HG03064 (cell line): Measurements from ENCODE around the gene AOAH.
"Not testable (repeated sequence)": the region's sequence is repeated elsewhere in the genome, so short reads cannot be mapped to it uniquely, and the experiment has no call there.

Source experiments
- ATAC-seq: cut with Tn5 transposase; IDR thresholded peaks from one replicate; pipeline ENCODE4 v1.9.1; 2021; ENCODE audit warnings: low read depth; ENCODE audit not compliant: unreplicated experiment

AOAH gene

GRCh38 chr7:36521133-36521532 is 203.2 kb downstream of the AOAH start:
- no peak for ATAC-seq

GRCh38 chr7:36515847-36516246 is 208.4 kb downstream of the AOAH start:
- ATAC-seq, result no peak

DNA sequence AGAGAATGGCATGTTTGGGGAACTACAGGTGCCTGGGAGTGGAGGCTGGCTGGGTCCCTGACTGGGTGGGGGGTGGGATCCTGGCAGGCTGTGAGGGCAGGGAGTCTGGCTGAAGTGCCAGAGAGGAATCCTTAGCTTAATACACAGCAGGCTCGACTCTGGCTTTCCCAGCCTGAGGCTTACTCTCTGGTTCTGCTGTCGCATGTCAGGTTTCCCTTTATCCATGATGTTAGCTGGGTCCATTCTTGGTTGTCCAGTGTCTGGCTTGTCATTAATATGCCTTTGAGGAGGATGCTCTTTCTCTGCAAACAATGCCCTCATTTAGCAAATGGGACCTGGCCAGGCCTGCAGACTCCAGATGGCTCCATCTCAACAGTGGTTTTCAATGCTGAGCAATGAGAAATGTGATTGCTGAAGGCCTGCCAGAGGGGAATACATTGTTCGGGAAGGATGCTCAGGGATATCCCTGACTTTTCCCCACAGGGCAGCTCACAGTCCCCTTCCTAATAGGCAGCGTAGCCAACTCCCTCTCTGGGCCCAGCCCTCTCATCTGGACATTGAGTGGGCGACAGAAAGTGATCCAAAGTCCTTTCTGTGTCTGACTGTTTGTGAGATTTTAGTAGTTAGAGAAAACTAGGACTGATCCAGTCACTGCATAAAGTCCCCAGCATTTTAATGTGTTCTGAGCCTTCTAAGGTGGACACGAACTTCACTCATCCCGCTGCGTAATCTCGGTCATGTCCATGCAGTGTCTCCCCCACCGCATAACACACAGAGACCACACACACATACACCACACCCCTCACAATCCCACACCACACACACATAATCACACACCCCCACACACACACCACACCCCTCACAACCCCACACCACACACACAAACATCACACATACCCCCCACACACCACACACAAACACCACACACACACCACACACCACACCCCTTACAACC is 209.7 kb downstream of the AOAH start:
- no peak for ATAC-seq

DNA sequence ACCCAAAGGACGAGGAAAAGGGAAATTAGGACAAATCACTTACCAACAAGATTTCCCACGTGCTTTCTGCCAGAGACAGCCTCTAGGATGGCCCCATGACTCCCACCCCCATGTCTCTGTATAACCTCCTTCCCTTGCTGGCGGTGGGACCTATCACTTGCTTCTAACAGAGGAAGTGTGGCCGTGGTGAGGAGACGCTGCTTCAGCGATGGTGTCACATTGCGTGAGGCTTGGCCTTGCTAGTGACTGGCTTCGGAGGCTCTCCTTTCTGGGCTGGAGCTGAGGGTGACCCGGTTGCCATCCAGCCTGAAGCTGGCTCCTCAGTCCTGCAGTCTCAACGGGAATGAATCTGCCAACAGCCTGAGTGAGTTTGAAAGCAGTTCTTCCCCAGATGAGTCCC is 210.9 kb downstream of the AOAH start:
- no peak for ATAC-seq

DNA sequence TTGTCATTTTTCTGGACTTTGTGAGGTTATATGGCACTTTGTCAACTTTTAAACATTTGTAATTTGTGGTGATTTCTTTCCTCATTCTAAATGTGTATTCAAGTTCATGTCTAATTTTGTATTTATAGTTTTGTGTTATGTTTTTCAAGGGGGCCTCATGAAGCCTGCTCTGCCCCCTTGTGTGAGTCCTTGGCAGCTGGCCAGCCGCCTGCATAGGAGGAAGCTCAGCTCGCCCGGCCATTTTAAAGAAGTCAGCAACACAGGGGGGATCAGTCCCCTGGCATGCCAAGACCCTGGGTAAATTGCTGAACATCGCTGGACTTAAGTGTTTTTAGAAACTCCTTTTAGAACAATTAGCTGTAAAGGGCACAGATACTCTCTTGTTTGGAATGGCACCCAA is 211.7 kb downstream of the AOAH start:
- no peak for ATAC-seq

DNA sequence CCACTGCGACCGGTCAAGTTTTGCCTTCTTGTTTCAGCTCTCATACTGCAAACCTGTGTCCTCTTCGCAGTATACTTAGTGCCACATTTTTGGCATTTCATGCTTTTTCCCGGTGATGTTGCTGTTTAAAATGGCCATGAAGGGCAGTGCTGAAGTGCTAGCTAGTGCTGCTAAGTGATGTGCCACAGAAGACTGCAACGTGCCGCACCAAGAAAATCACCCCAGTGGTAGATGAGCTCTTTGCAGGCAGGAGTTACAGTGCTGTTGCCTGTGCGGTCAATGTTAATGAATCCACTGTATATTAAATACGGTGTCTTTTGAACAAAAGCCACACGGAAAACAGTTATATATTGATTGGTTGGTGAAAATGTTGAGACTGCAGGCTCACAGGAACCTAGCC is 214.3 kb downstream of the AOAH start:
- ATAC-seq, result no peak

GRCh38 chr7:36507475-36508440 is 216.5 kb downstream of the AOAH start:
- no peak for ATAC-seq

GRCh38 chr7:36506820-36507219 is 217.5 kb downstream of the AOAH start:
- no peak for ATAC-seq

- ATAC-seq, result no peak
These were observed 218.0 kb downstream of the AOAH start for GRCh38 chr7:36506130-36506798.

DNA sequence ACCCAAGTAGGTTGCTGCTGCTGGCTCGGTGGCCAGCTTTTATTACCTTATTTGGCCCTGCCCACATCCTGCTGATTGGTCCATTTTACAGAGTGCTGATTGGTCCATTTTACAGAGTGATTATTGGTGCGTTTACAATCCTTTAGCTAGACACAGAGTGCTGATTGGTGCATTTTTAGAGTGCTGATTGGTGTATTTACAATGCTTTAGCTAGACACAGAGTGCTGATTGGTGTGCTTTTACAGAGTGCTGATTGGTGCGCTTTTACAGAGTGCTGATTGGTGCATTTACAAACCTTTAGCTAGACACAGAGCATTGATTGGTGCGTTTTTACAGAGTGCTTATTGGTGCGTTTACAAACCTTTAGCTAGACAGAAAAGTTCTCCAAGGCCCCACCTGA is 219.7 kb downstream of the AOAH start:
- not testable (repeated sequence) for ATAC-seq

DNA sequence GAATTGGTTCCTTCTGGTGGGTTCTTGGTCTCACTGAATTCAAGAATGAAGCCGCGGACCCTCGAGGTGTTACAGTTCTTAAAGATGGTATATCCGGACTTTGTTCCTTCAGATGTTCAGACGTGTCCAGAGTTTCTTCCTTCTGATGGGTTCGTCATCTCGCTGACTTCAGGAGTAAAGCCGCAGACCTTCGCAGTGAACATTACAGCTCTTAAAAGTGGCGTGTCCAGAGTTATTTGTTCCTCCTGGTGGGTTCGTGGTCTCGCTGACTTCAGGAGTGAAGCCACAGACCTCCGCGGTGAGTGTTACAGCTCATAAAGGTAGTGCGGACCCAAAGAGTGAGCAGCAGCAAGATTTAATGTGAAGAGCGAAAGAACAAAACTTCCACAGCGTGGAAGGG is 220.1 kb downstream of the AOAH start:
- ATAC-seq, result not testable (repeated sequence)

GRCh38 chr7:36497775-36498174 is 226.5 kb downstream of the AOAH start:
- no peak for ATAC-seq

- not testable (repeated sequence) for ATAC-seq
These were observed 227.1 kb downstream of the AOAH start for GRCh38 chr7:36497176-36497575.

- ATAC-seq, result no peak
These were observed 227.7 kb downstream of the AOAH start for GRCh38 chr7:36496576-36496975.

DNA sequence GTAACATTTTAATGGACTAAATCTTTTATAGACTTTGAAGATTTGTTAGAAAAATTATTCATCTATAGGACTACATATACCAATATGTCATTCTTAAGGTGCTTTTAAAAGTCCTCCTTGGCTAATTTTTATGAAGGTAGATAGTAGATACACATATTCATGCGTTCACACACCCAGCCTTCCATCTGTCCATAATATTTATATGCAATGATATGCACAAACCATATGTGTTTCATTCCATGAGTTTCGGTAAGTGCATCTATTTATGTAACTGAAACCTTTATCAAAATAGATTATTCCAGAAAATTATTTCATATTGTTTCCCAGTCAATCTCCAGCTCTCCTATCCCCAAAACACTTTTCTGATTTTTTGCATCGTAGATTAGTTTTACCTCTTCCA is 233.0 kb downstream of the AOAH start:
- no peak for ATAC-seq

- ATAC-seq, result no peak
These were observed 233.9 kb downstream of the AOAH start for GRCh38 chr7:36490419-36490830.

DNA sequence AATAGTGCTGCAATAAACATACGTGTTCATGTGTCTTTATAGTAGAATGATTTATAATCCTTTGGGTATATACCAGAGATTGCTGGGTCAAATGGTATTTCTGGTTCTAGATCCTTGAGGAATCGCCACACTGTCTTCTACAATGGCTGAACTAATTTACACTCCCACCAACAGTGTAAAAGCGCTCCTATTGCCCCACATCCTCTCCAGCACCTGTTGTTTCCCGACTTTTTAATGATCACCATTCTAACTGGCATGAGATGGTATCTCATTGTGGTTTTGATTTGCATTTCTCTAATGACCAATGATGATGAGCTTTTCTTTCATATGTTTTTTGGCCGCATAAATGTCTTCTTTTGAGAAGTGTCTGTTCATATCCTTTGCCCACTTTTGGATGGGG is 235.6 kb downstream of the AOAH start:
- ATAC-seq, result not testable (repeated sequence)

DNA sequence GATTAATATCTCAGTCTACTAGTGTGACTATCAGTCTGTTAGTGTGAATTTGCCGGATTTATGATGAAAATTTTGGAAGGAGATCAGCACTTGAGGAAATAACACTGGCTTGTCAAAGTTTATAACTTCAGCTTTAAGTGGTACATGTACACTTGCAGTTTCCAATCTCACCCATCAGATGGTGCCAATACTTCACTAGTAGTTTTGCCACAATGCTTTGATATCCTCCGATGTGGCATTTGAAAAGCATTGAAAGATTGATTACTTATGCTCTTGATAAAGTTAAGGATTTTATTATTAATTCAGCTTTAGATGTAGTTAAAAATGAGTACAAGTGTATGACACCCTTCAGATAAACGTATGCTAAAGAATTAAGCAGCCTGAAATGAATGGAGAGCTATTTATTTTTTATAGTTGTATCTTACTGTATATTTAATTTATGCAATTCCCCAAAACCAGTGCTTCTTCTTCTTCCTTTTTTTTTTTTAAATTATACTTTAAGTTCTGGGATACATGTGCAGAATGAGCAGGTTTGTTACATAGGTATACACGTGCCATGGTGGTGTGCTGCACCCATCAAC is 236.4 kb downstream of the AOAH start:
- ATAC-seq, result no peak

GRCh38 chr7:36486336-36486735 is 238.0 kb downstream of the AOAH start:
- ATAC-seq, result no peak

GRCh38 chr7:36484265-36484664 is 240.0 kb downstream of the AOAH start:
- no peak for ATAC-seq
